ENCODE results near the gene NUDT12.

The NUDT12 gene

DNA sequence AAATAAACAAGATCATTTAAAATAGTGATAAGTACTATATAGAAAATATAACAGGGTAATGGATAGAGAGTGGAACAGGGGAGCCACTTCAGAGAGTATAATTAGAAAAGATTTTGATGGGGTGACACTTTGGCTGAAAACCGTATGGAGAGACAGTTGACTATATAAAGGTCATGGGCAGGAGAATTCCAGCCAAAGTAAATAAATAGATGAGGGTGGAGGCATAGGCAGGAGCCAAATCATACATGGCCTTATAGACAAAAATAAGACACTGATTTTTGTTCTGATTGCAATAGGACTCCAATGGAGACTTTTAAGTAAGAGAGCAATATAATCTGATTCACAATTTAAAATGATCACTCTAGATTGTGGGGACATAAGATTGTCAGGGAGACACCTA, 37.5 kb upstream of the NUDT12 start:
- TF ChIP-seq TAF1 (IDR thresholded peaks at IDR 0.05; ENCODE audit: borderline replicate concordance, insufficient read depth, low read length): no peak
- TF ChIP-seq, protein P1, sequence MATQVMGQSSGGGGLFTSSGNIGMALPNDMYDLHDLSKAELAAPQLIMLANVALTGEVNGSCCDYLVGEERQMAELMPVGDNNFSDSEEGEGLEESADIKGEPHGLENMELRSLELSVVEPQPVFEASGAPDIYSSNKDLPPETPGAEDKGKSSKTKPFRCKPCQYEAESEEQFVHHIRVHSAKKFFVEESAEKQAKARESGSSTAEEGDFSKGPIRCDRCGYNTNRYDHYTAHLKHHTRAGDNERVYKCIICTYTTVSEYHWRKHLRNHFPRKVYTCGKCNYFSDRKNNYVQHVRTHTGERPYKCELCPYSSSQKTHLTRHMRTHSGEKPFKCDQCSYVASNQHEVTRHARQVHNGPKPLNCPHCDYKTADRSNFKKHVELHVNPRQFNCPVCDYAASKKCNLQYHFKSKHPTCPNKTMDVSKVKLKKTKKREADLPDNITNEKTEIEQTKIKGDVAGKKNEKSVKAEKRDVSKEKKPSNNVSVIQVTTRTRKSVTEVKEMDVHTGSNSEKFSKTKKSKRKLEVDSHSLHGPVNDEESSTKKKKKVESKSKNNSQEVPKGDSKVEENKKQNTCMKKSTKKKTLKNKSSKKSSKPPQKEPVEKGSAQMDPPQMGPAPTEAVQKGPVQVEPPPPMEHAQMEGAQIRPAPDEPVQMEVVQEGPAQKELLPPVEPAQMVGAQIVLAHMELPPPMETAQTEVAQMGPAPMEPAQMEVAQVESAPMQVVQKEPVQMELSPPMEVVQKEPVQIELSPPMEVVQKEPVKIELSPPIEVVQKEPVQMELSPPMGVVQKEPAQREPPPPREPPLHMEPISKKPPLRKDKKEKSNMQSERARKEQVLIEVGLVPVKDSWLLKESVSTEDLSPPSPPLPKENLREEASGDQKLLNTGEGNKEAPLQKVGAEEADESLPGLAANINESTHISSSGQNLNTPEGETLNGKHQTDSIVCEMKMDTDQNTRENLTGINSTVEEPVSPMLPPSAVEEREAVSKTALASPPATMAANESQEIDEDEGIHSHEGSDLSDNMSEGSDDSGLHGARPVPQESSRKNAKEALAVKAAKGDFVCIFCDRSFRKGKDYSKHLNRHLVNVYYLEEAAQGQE (IDR thresholded peaks at IDR 0.05; ENCODE audit: insufficient read depth in 1 of 2, low read depth in 2 of 2, low read length in 2 of 2): no peak
- no peak for TF ChIP-seq POLR2AphosphoS5 (IDR thresholded peaks at IDR 0.05; ENCODE audit: low read depth, low read length)
- no peak for TF ChIP-seq SIN3A (IDR thresholded peaks at IDR 0.05; ENCODE audit: borderline replicate concordance, insufficient read depth, low read length)
- no peak for TF ChIP-seq FOXP2 (optimal IDR thresholded peaks at IDR 0.05; ENCODE audit: borderline replicate concordance, extremely low read depth, extremely low read length, insufficient read depth)

DNA sequence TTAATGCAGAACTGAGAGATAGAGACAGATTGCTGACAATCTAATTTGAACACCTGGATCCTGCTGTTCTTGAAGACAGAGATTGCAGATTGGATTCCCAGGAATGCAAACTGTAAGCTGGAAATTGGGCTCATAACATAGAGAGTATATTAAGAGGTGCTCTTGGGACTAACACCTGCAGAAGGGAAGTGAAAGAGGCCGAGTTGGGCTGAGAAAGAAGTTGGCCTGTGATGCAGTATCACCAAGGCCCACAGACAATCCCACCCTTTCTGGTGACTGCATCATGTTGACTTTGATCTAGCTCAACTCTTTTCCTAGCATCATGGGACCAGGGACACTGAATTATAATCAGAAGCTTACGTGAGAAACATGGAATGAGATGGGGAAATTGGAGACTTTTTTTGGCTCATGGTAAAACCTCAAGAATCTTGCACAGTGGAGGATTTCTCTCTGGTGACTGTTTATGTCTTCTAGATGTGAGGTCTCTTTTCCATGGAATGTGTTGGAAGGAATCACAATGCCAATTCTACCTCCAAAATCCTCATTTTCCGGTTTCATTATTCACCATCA, 36.5 kb upstream of the NUDT12 start:
- TF ChIP-seq, protein P1 (IDR thresholded peaks at IDR 0.05; ENCODE audit: insufficient read depth in 1 of 2, low read depth in 2 of 2, low read length in 2 of 2): no peak

DNA sequence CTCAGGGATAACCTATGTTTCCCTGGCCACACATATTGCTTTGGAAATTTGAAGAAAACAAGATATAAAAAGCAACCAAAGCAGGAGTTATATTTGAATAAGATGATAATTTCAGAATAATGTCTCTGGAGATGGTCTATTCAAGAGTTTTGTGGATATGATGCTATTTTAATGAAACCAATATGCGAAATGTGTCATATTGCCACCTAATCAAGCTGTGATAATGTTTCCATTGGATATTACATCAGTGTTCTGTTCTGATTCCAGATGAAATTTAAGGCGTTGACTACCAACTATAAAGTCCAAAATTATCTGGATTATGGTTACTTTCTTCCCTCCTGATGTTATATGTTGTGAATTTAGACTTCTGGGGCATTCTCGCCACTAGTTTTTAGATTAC, 27.6 kb upstream of the NUDT12 start:
- TF ChIP-seq TAF1 (IDR thresholded peaks at IDR 0.05; ENCODE audit: borderline replicate concordance, insufficient read depth, low read length) (no peak), POLR2AphosphoS5 (IDR thresholded peaks at IDR 0.05; ENCODE audit: low read depth, low read length) (no peak), FOXP2 (optimal IDR thresholded peaks at IDR 0.05; ENCODE audit: borderline replicate concordance, extremely low read depth, extremely low read length, insufficient read depth) (no peak)
- TF ChIP-seq, protein P1 (IDR thresholded peaks at IDR 0.05; ENCODE audit: insufficient read depth in 1 of 2, low read depth in 2 of 2, low read length in 2 of 2): no peak

DNA sequence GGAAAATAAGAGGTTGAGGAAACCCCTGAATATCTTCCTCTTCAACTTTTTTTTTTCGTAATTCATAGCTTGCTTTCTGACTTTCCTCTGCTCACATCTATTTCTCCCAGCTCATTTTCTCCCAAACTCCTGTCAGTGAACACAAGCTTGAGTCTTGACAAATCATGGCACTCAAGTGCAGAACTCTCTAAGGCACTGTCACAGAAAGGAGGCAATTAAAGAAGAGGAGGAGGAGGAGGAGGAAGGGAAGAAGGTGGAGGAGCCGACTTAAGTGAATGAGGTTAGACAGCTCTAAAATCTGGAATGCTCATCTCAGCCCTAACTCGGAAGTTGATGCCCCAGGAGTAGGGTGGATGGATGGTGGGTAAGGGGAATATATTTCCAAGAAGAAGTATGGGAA, 27.2 kb upstream of the NUDT12 start:
- TF ChIP-seq SIN3A (IDR thresholded peaks at IDR 0.05; ENCODE audit: borderline replicate concordance, insufficient read depth, low read length) (no peak), FOXP2 (optimal IDR thresholded peaks at IDR 0.05; ENCODE audit: borderline replicate concordance, extremely low read depth, extremely low read length, insufficient read depth) (no peak), TAF1 (IDR thresholded peaks at IDR 0.05; ENCODE audit: borderline replicate concordance, insufficient read depth, low read length) (no peak), POLR2AphosphoS5 (IDR thresholded peaks at IDR 0.05; ENCODE audit: low read depth, low read length) (no peak)
- TF ChIP-seq, protein P1 (IDR thresholded peaks at IDR 0.05; ENCODE audit: insufficient read depth in 1 of 2, low read depth in 2 of 2, low read length in 2 of 2): no peak

DNA sequence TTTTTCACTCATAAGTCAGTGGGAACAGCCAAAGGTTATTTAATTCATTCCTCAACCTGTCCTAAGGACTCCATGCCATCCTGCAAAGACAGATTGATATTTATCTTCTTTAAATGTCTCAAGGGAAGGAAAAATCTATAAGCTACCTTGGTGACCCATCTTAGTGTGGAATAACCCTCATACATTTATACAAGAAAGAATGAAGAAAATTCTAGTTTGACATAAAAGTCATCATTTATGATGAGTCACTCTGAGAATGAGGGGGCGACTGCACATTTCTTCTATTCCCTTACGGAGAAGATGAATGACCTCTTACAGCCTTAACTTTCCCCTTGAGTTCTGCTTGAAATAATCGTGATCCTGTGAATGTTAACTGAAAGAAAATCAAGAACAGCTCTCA, 26.8 kb upstream of the NUDT12 start:
- TF ChIP-seq, protein P1 (IDR thresholded peaks at IDR 0.05; ENCODE audit: insufficient read depth in 1 of 2, low read depth in 2 of 2, low read length in 2 of 2): no peak
- TF ChIP-seq TAF1 (IDR thresholded peaks at IDR 0.05; ENCODE audit: borderline replicate concordance, insufficient read depth, low read length): no peak
- TF ChIP-seq POLR2AphosphoS5 (IDR thresholded peaks at IDR 0.05; ENCODE audit: low read depth, low read length): no peak
- TF ChIP-seq SIN3A (IDR thresholded peaks at IDR 0.05; ENCODE audit: borderline replicate concordance, insufficient read depth, low read length): no peak
- TF ChIP-seq FOXP2 (optimal IDR thresholded peaks at IDR 0.05; ENCODE audit: borderline replicate concordance, extremely low read depth, extremely low read length, insufficient read depth): no peak

All from PFSK-1 (cell line).